Measurements from ENCODE around the gene RS1.

Gene RS1

GRCh38 chrX:18672008-18672407 is at the start of gene RS1:
TSS of gene RS1 (minus strand) at chrX:18672108. CDS start at chrX:18672068, 40 bp downstream.
- no peak for DNase-seq (ENCODE audit: low read depth)
- H3K4me3 ChIP-seq (ENCODE audit: low read length), result no peak within 1 kb of the TSS
- TF ChIP-seq CTCF (IDR thresholded peaks at IDR 0.05; ENCODE audit: insufficient read depth, low read depth, low read length, missing control alignments), result no peak

- no peak overlapping the region for H3K4me3 ChIP-seq (ENCODE audit: low read length)
- no peak for DNase-seq (ENCODE audit: low read depth)
- no peak for TF ChIP-seq CTCF (IDR thresholded peaks at IDR 0.05; ENCODE audit: insufficient read depth, low read depth, low read length, missing control alignments)
Measured at GRCh38 chrX:18719852-18720251, 47.9 kb upstream of the RS1 start.

GRCh38 chrX:18714910-18715309 is 43.0 kb upstream of the RS1 start:
- DNase-seq (ENCODE audit: low read depth), result peak; percentile 28
- H3K4me3 ChIP-seq (ENCODE audit: low read length), result no peak overlapping the region
- no peak for TF ChIP-seq CTCF (IDR thresholded peaks at IDR 0.05; ENCODE audit: insufficient read depth, low read depth, low read length, missing control alignments)

GRCh38 chrX:18709833-18710232 is 37.9 kb upstream of the RS1 start:
- TF ChIP-seq CTCF (IDR thresholded peaks at IDR 0.05; ENCODE audit: insufficient read depth, low read depth, low read length, missing control alignments), result no peak
- no peak overlapping the region for H3K4me3 ChIP-seq (ENCODE audit: low read length)
- DNase-seq (ENCODE audit: low read depth), result no peak

GRCh38 chrX:18707426-18708049 is 35.6 kb upstream of the RS1 start, which contains the start of gene PPEF1:
TSS of gene PPEF1 (plus strand) at chrX:18707645. CDS start at chrX:18707781, 136 bp downstream.
- TF ChIP-seq CTCF (IDR thresholded peaks at IDR 0.05; ENCODE audit: insufficient read depth, low read depth, low read length, missing control alignments), result no peak
- no peak for DNase-seq (ENCODE audit: low read depth)
- H3K4me3 ChIP-seq (ENCODE audit: low read length), result no peak within 1 kb of the TSS

GRCh38 chrX:18702362-18703195 is 30.7 kb upstream of the RS1 start:
- DNase-seq (ENCODE audit: low read depth), result peak; percentile 41
- no peak overlapping the region for H3K4me3 ChIP-seq (ENCODE audit: low read length)
- TF ChIP-seq CTCF (IDR thresholded peaks at IDR 0.05; ENCODE audit: insufficient read depth, low read depth, low read length, missing control alignments), result no peak
